GM06990 (cell line): ENCODE results near the gene SH3TC2.

Source experiments
- DNase-seq: peaks from one replicate; pipeline ENCODE4 v3.0.0-alpha.2; 2011; ENCODE audit not compliant: insufficient read length; ENCODE audit errors: extremely low read depth
- H3K27me3 ChIP-seq: replicated peaks from 2 replicates; pipeline ENCODE4 v1.6.0; 2011; ENCODE audit warnings: low read length; ENCODE audit not compliant: control insufficient read depth, insufficient read depth
- H3K36me3 ChIP-seq: 2 replicates; pipeline ENCODE4 v1.5.1; 2011; ENCODE audit warnings: low read length; ENCODE audit not compliant: control insufficient read depth, insufficient read depth
- H3K4me3 ChIP-seq: replicated peaks from 2 replicates; pipeline ENCODE4 v1.5.1; 2011; ENCODE audit warnings: low read depth, mild to moderate bottlenecking, control low read depth, low read length
- CTCF ChIP-seq: IDR thresholded peaks from 2 replicates; pipeline ENCODE4 v1.5.1; 2011; ENCODE audit warnings: low read length, control low read depth, mild to moderate bottlenecking, inconsistent platforms; ENCODE audit not compliant: insufficient read depth, poor library complexity, severe bottlenecking

Gene SH3TC2

GRCh38 chr5:148956477-148957385 lies 106.1 kb downstream of the SH3TC2 start:
- Histone ChIP-seq H3K36me3 (no peaks in the 10 kb centered on the region), H3K4me3 (no peak overlapping the region), H3K27me3 (no peaks in the 10 kb centered on the region)
- DNase-seq, result no peak
- no peak for TF ChIP-seq CTCF
